H9 (cell line): Measurements from ENCODE around the gene TMPRSS7. TPM values are rescaled to one million over a fixed set of nuclear protein-coding genes. Genes with fewer than 3 reads are reported as not detected.

Experiments used
- DNase-seq: peaks from one replicate; pipeline ENCODE4 v3.0.0-alpha.2; 2017
- H2AFZ ChIP-seq: one replicate; pipeline ENCODE4 v1.6.1; 2013; ENCODE audit warnings: mild to moderate bottlenecking, low read length, control low read depth, moderate library complexity
- H2AK5ac ChIP-seq: 2 replicates; pipeline ENCODE4 v1.6.1; 2013; ENCODE audit warnings: low read length, control low read depth, mixed read lengths; ENCODE audit not compliant: insufficient read length
- H2BK120ac ChIP-seq: one replicate; pipeline ENCODE4 v1.6.1; 2013; ENCODE audit warnings: low read depth, mild to moderate bottlenecking, low read length, control low read depth, inconsistent platforms; ENCODE audit not compliant: poor library complexity, severe bottlenecking
- H2BK12ac ChIP-seq: 2 replicates; pipeline ENCODE4 v1.6.1; 2013; ENCODE audit warnings: low read length, control low read depth, mixed read lengths, low read depth; ENCODE audit not compliant: insufficient read length
- H2BK15ac ChIP-seq: 2 replicates; pipeline ENCODE4 v1.6.1; 2013; ENCODE audit warnings: low read depth, low read length, control low read depth
- H2BK20ac ChIP-seq: one replicate; pipeline ENCODE4 v1.6.1; 2013; ENCODE audit warnings: low read depth, mild to moderate bottlenecking, low read length, control low read depth, inconsistent platforms; ENCODE audit not compliant: poor library complexity, severe bottlenecking
- H2BK5ac ChIP-seq: 2 replicates; pipeline ENCODE4 v1.6.1; 2013; ENCODE audit warnings: low read length, control low read depth, mixed read lengths; ENCODE audit not compliant: insufficient read length
- H3K14ac ChIP-seq: 2 replicates; pipeline ENCODE4 v1.6.1; 2013; ENCODE audit warnings: low read length, control low read depth; ENCODE audit not compliant: insufficient read depth
- H3K18ac ChIP-seq: 2 replicates; pipeline ENCODE4 v1.6.1; 2013; ENCODE audit warnings: low read depth, mild to moderate bottlenecking, mixed read lengths, low read length, control low read depth; ENCODE audit not compliant: insufficient read length
- H3K23ac ChIP-seq: 2 replicates; pipeline ENCODE4 v1.6.1; 2013; ENCODE audit warnings: low read length, control low read depth, mixed read lengths, low read depth; ENCODE audit not compliant: insufficient read length
- H3K23me2 ChIP-seq: 2 replicates; pipeline ENCODE4 v1.6.1; 2013; ENCODE audit warnings: low read depth, mild to moderate bottlenecking, mixed read lengths, low read length, control low read depth; ENCODE audit not compliant: insufficient read length, poor library complexity, severe bottlenecking
- H3K27ac ChIP-seq: 2 replicates; pipeline ENCODE4 v1.5.1; 2013; ENCODE audit warnings: low read length, control low read depth, mixed read lengths, low read depth; ENCODE audit not compliant: insufficient read length
- H3K27me3 ChIP-seq: 2 replicates; pipeline ENCODE4 v1.6.1; 2013; ENCODE audit warnings: low read length, control low read depth, inconsistent platforms; ENCODE audit not compliant: insufficient read depth
- H3K4ac ChIP-seq: 2 replicates; pipeline ENCODE4 v1.6.1; 2013; ENCODE audit warnings: low read depth, mild to moderate bottlenecking, control low read depth, inconsistent platforms, low read length, moderate library complexity
- H3K4me1 ChIP-seq: 2 replicates; pipeline ENCODE4 v1.6.1; 2013; ENCODE audit warnings: low read length, control low read depth, inconsistent platforms; ENCODE audit not compliant: insufficient read depth
- H3K4me2 ChIP-seq: 2 replicates; pipeline ENCODE4 v1.6.1; 2013; ENCODE audit warnings: low read length, control low read depth, mixed read lengths; ENCODE audit not compliant: insufficient read length, insufficient read depth
- H3K56ac ChIP-seq: 2 replicates; pipeline ENCODE4 v1.6.1; 2013; ENCODE audit warnings: low read depth, mild to moderate bottlenecking, mixed read lengths, low read length, control low read depth; ENCODE audit not compliant: insufficient read length
- H3K79me1 ChIP-seq: 2 replicates; pipeline ENCODE4 v1.6.1; 2013; ENCODE audit warnings: low read depth, mild to moderate bottlenecking, moderate library complexity, low read length, control low read depth, inconsistent platforms; ENCODE audit not compliant: insufficient read depth, poor library complexity, severe bottlenecking
- H3K79me2 ChIP-seq: 2 replicates; pipeline ENCODE4 v1.6.1; 2013; ENCODE audit warnings: low read length, control low read depth, inconsistent platforms; ENCODE audit not compliant: insufficient read depth
- H3K9ac ChIP-seq: 2 replicates; pipeline ENCODE4 v1.6.1; 2013; ENCODE audit warnings: low read length, control low read depth, mixed read lengths; ENCODE audit not compliant: insufficient read length; ENCODE audit errors: extremely low read depth
- H3K9me3 ChIP-seq: one replicate; pipeline ENCODE4 v1.6.1; 2013; ENCODE audit warnings: low read depth, low read length, inconsistent platforms; ENCODE audit not compliant: control insufficient read depth
- H3T11ph ChIP-seq: one replicate; pipeline ENCODE4 v1.6.1; 2013; ENCODE audit warnings: mild to moderate bottlenecking, low read length, control low read depth, inconsistent platforms
- H4K20me1 ChIP-seq: one replicate; pipeline ENCODE4 v1.6.1; 2013; ENCODE audit not compliant: control insufficient read depth, insufficient read length, insufficient read depth
- H4K5ac ChIP-seq: 2 replicates; pipeline ENCODE4 v1.6.1; 2013; ENCODE audit warnings: low read depth, mild to moderate bottlenecking, mixed read lengths, low read length, control low read depth; ENCODE audit not compliant: insufficient read length
- H4K8ac ChIP-seq: replicated peaks from 2 replicates; pipeline ENCODE4 v1.6.1; 2013; ENCODE audit warnings: low read length, control low read depth, mixed read lengths, low read depth; ENCODE audit not compliant: insufficient read length
- H4K91ac ChIP-seq: 2 replicates; pipeline ENCODE4 v1.6.1; 2013; ENCODE audit warnings: low read depth, mild to moderate bottlenecking, moderate library complexity, mixed read lengths, low read length, control low read depth; ENCODE audit not compliant: insufficient read length
- H3K27ac Mint-ChIP-seq, 3 experiments: 2 replicates in 2 of 3; 3 replicates in 1 of 3; pipeline ENCODE4 v1.8.0; 2020 to 2021; ENCODE audit warnings: mixed read lengths in 3 of 3, mild to moderate bottlenecking in 1 of 3, moderate library complexity in 1 of 3
- H3K27me3 Mint-ChIP-seq: 2 replicates; pipeline ENCODE4 v1.8.0; 2021; ENCODE audit warnings: low read depth, mild to moderate bottlenecking, moderate library complexity, mixed read lengths
- H3K36me3 Mint-ChIP-seq, 3 experiments: 2 replicates in 2 of 3; 3 replicates in 1 of 3; pipeline ENCODE4 v1.8.0; 2020 to 2021; ENCODE audit warnings: low read depth in 3 of 3, mixed read lengths in 3 of 3; ENCODE audit not compliant: insufficient read depth in 1 of 3
- H3K4me1 Mint-ChIP-seq, 2 experiments: 2 replicates each; pipeline ENCODE4 v1.8.0; 2020; ENCODE audit warnings: mixed read lengths in 2 of 2
- H3K4me3 Mint-ChIP-seq, 2 experiments: 2 replicates in 1 of 2; 3 replicates in 1 of 2; pipeline ENCODE4 v1.8.0; 2020 to 2021; ENCODE audit warnings: mild to moderate bottlenecking in 2 of 2, mixed read lengths in 2 of 2, moderate library complexity in 1 of 2
- H3K9me3 Mint-ChIP-seq, 2 experiments: 2 replicates in 1 of 2; 3 replicates in 1 of 2; pipeline ENCODE4 v1.8.0; 2020; ENCODE audit warnings: mild to moderate bottlenecking in 2 of 2, mixed read lengths in 2 of 2, moderate library complexity in 1 of 2
- WGBS: extraction: QIAGEN DNeasy Blood & Tissue Kit; methylation state at CpG from one replicate; pipeline ENCODE4 v1.1.7; 2013; ENCODE audit warnings: missing lambda C conversion rate, low lambda C conversion rate, mixed read lengths; ENCODE audit not compliant: insufficient read length; ENCODE audit errors: extremely low coverage; 5-methylcytosine and 5-hydroxymethylcytosine counted together
- total RNA-seq: library from RNA; stranded (reverse); gene quantifications from 2 replicates; pipeline ENCODE4 v1.2.1, GENCODE V29; 2021
- TF ChIP-seq, protein P1 (sequence below): fragments of 200-600 bp; sonication (generic); conservative IDR thresholded peaks from 3 replicates; pipeline ENCODE4 v1.8.0; 2021; ENCODE audit warnings: antibody characterized with exemption, mild to moderate bottlenecking

Gene TMPRSS7
- total RNA-seq, 1 experiment from 2014 or later: not detected

DNA sequence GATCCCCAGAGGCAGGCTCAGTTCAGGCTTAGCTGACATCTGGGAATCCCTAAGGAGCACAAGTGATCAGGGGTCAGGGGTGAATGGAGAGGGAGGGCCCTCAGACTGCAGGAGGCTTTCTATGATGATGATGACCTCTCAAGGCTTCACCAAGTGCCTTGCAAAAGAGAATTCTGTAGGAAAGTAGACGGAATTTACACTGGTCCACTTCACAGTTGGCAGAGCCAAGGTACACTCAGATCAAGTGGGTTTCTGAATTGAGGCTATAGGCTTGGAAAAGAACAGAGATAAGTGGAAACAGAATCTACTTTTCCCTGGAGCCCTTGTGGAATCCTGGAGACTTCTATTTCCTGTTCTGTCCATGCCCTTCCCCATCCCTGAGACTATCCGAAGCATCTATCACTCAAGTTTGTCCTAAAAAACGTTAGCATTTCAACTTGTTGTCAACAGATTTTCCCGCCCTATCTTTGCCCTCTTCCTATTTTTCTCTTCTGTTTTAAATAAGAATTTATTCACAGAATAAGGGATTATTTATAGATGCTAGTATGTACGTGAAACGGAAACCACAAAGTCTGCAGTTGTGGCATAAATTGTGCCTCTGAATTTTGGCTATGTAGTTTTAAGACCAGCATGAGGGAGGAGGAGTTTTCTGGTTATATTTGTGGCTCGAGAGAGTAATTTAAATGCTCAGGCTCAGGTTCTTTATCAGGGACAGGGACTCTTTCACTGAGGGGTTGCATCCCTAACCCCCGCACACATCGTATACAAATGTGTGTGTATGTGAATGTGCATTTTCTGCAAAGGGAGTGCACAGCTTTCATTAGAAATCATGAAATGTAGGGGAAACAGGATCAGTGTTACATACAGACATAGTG lies 85.7 kb downstream of the TMPRSS7 start:
- WGBS: no CpG with 5 or more reads among the region's 9 CpGs
- Histone ChIP-seq H3K14ac (no peak overlapping the region), H3K23me2 (no peaks in the 10 kb centered on the region), H3K4me1 (peaks cover under 1% of the 10 kb centered on the region; the same call in 1 of the 2 replicates), H3K27ac (no peak overlapping the region), H3K9ac (no peak overlapping the region), H2AK5ac (no peak overlapping the region), H3K9me3 (no peaks in the 10 kb centered on the region), H3T11ph (no peak overlapping the region), H2BK5ac (no peak overlapping the region), H4K20me1 (no peaks in the 10 kb centered on the region), H3K56ac (no peak overlapping the region), H3K23ac (no peak overlapping the region), H2BK20ac (no peak overlapping the region), H3K4me2 (no peak overlapping the region), H2BK120ac (no peak overlapping the region), H2BK12ac (no peak overlapping the region), H2AFZ (no peak overlapping the region), H4K8ac (no peak overlapping the region), H4K5ac (no peak overlapping the region), H3K79me2 (no peaks in the 10 kb centered on the region), H3K79me1 (no peaks in the 10 kb centered on the region), H4K91ac (no peak overlapping the region), H3K27me3 (no peaks in the 10 kb centered on the region), H3K4ac (no peak overlapping the region), H2BK15ac (no peak overlapping the region), H3K18ac (no peak overlapping the region)
- H3K27me3 Mint-ChIP-seq: no peaks in the 10 kb centered on the region
- peaks cover 30 to 35% of the 10 kb centered on the region in 2 experiments for H3K4me1 Mint-ChIP-seq
- H3K9me3 Mint-ChIP-seq: no peaks in the 10 kb centered on the region; a peak in 1 of 5 replicates
- H3K36me3 Mint-ChIP-seq: peaks cover 3 to 12% (median 9%) of the 10 kb centered on the region in 3 experiments; a peak in 5 of 7 replicates
- H3K27ac Mint-ChIP-seq: peak overlapping the region in 2 of 3 experiments; percentile 47 to 73; a peak in 4 of 7 replicates
- no peak for DNase-seq
- H3K4me3 Mint-ChIP-seq: no peak overlapping the region
- TF ChIP-seq, protein P1, sequence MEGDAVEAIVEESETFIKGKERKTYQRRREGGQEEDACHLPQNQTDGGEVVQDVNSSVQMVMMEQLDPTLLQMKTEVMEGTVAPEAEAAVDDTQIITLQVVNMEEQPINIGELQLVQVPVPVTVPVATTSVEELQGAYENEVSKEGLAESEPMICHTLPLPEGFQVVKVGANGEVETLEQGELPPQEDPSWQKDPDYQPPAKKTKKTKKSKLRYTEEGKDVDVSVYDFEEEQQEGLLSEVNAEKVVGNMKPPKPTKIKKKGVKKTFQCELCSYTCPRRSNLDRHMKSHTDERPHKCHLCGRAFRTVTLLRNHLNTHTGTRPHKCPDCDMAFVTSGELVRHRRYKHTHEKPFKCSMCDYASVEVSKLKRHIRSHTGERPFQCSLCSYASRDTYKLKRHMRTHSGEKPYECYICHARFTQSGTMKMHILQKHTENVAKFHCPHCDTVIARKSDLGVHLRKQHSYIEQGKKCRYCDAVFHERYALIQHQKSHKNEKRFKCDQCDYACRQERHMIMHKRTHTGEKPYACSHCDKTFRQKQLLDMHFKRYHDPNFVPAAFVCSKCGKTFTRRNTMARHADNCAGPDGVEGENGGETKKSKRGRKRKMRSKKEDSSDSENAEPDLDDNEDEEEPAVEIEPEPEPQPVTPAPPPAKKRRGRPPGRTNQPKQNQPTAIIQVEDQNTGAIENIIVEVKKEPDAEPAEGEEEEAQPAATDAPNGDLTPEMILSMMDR: no peak
